ENCODE measurements around the gene DST.

GRCh38 chr6:56528412-56528841 lies 114.3 kb downstream of the DST start:
- TF ChIP-seq CTCF (IDR thresholded peaks at IDR 0.05) (no peak), EP300 (IDR thresholded peaks at IDR 0.05) (no peak), POLR2A (IDR thresholded peaks at IDR 0.05) (no peak)

All from tibial nerve (tissue), 4 donors.